ENCODE data around the gene B3GLCT.
"Not testable (repeated sequence)": the region's sequence is repeated elsewhere in the genome, so short reads cannot be mapped to it uniquely, and the experiment has no call there.

B3GLCT gene

DNA sequence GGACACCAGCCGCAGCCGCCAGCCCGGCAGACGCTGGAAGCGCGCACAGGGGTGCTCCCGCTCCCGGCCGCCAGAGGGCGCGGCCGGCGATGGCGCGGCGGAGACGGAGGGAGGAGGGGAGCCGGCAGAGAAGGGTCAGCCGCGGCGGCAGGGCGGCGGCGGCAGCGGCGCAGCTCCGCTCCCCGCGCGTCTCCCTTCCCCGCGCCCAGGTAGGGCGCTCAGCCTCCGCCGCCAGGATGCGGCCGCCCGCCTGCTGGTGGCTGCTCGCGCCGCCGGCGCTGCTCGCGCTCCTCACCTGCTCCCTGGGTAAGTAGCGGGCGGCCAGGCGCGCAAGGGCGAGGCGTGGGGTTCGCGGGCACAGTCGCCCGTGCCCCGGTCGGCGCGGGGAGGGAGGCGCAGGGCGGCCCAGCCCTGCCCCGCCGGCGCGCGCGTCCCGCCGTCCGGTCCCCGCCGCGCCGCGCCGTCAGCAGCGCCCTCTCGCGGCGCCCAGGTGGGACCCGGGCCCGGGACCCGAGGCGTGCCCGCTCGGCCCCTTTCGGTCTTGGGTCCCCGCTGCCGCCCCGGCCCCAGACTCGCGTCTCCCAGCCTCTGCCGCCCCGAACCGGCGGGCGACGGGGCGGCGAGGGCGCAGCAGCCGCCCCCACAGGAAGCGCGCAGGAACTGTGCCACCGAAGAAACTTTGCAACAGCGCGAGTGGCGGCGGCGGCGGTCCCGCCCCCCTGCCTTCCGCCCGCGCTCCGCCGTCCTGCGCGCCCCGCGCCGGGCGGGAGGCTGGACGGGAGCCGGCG, at the start of gene B3GLCT:
Gene B3GLCT (plus strand): TSS at position 127 of the 788 bp plus-strand sequence. CDS start 110 bp downstream, at position 237.
- peak; percentile 45 for DNase-seq (ENCODE audit: low read depth)

DNA sequence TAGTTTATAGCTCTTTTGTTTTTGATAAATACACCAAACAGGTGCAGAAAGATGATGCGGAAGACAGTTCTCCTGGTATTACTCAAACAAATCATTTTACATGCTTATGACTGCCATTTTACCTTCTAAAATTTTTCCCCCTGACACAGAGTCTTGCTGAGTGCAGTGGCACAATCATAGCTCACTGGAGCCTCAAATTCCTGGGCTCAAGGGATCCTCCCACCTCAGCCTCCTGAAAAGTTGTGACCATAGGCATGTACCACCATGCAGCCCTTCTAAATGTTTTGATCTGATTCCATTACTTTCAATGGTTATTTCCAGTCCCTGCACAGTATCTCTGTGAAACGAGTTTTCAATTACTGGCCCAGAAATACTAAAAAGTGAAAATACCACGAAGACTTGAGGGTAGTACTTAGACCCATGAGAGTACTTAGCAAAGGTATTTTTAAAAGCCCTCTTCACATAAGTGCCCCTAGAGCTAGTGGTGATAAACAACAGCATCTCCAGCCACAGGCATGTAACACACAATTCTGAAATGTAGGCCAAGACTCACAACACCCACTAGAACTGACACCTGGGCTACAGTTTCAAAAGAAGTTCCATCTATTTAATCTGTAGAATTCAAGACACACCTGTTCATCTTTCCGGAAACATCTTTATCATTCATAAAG, 49.3 kb upstream of the B3GLCT start:
- DNase-seq (ENCODE audit: low read depth): no peak

DNA sequence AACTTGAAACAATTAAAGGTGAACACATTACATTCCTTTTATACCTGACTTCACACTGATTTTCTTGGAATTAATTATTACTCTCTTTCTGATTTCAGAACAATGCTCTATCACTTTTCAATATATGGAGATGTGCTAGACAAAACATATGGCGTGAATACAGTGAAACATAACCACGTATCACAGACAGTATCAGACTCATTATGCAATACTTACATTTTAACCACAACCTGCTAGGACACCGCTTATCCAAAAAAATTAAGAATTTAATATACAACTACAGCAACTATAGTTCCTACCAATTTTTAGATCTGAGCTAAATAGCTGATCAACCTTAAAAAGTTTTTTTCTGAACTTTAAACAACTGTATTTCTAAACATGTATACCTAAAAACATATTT, 47.9 kb upstream of the B3GLCT start:
- no peak for DNase-seq (ENCODE audit: low read depth)

DNA sequence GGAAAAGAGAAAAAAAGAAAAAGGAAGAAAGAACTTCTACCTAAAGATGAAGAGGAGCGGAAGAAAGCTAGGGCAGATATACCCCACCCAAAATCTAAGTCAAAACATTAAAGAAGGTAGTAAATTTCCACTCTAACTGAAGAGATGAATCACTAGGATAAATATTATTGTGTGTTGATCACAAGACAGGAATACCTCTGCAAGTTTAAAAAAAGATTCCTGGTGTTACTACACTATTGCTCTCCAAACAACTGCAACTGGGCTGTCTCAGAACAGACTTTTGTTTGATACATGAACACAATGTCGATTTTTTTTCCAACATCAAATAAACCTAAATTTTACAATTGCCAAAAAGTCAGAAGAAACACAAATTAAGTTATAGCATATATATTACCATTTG, 44.8 kb upstream of the B3GLCT start:
- no peak for DNase-seq (ENCODE audit: low read depth)

DNA sequence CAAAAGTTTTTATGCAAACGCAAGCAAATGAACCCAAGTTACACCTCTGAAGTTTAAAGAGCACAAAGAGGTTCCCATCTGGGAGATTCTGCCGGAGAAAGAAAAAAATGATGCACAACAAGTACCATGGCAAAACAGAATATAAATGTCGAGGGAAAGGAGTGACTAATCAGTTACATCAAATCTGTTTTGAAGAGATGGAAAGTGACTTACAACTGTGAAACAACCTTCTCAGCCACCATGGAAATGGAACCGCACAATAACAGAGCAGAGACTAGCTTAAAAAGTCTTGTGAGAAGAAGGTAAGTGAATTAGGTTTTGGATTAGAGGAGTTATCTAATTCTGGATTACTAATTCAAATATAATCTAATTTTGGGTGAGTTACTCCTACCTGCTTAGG, 40.5 kb upstream of the B3GLCT start:
- DNase-seq (ENCODE audit: low read depth): no peak

DNA sequence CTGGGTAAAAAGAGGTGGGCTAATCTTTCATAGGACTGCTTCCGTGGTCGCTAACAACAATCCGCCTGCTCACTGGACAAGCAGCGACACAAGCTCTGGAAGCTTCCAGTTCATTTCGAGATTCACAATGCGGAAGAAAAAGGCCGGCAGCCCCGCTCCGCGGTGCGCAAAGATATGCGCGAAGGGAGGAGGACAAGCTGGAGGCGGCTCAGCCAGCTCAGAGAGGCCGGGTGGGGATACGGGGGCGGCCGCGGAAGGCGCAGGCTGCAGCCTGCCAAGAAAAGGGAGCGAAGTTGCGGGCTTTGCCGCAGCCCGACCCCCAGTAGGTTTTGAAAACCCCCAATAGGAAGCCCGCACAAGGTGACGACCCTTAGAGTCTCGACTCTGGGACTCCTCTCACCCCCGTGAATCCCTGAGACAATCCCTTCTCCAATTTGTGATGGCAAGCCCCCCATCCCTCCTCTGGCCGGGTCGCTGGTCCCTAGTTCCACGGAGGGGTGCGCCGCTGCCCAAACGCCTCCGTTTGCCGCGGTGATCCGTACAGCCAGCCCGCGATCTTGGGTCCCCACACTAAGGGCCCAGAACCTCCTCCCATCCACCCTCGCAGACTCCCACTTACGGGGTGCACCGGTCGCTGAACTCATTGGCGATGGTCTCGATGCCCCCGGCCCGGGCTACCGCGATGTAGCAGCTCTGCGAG, 38.8 kb upstream of the B3GLCT start:
- peak; percentile 37 for DNase-seq (ENCODE audit: low read depth)

DNA sequence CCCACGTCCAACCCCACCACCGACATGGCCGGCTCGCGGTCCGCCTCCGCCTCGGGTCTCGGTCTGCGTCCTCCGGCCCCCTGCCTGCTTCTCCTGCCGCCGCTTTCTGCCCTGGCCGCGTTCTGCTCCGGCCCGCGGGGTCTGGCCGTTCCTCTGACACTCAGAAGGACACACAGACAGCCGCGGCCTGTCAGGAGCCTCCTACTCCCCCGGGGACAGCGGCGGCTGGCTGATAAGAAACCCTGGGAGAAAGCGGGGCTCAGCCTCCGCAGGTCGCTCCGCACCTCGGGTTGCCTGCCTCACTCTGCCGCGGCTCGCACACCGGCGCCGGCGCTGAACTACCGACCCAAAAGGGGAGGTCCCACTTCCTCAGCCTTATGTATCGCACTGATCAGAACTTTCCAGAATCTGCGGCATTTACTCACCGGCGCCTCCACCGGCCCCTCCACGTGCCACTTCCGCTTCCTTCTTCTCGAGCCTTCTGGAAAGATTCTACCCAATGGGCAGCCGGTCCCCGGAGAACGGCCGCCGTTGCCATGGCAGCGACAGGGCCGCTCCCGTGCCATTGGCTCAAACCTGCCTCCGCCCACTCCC, 38.1 kb upstream of the B3GLCT start, which contains the start of gene HSPH1:
Gene HSPH1 (minus strand): TSS at position 348 of the 594 bp plus-strand sequence. CDS start 322 bp downstream, at position 26.
- DNase-seq (ENCODE audit: low read depth): peak; percentile 95

DNA sequence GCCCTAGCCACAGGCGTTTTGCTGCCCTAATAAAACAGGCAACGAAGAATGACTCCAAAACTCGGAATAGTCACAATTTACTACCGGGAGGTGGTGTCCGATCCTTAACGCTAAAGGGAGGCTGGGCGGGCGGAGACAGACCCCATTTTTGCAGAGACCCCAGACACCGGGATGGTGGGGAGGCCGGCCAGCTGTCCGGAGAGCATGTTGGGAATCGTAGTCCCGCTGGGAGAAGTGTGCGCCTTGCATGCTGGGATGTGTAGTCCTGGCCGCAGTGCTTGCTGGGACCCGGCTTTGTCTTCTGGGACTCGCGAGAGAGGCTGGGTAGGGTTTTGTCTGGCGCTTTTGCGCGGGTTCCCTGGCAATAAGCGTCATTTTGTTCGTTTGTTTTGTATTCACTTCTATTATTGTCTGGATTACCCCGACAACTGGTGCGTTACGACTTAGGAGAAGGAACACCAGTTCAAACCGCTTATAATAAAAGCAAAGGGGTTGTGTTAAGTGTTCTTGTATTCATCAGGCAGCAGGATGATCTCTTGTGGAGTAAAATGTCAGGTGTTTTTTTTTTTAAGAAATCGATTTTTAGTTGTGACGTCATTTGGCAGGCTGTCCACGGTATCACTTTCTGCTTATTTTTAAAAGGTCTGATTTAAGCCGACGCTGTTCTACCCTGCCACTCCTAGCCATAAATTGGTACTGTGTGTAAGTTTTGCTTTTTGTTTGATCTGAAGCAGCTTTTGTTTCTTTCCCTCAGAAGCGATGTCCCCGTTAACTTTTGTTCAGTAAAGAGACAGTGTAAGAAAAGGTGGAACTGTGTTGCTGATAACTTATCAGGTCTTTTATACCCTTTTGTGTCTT, 37.4 kb upstream of the B3GLCT start:
- DNase-seq (ENCODE audit: low read depth): peak; percentile 98

DNA sequence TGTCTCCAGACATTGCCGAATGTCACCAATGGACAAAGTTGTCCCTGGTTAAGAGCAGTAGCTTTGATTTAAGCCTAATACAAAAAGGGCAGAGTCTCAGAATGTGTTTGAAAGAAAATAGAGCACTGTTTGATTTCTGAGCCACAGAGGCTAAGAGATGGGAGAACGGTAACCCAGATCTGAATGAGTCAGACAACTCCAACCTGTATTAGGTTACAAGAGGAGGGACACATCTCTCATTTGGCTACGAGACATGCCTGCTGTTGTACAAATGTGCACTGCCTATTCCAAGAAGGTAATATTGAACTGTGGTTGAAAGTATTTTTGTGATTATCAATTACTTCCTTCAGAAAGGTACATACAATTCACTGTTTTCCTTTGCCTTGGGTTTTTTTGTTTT, 33.2 kb upstream of the B3GLCT start:
- no peak for DNase-seq (ENCODE audit: low read depth)

DNA sequence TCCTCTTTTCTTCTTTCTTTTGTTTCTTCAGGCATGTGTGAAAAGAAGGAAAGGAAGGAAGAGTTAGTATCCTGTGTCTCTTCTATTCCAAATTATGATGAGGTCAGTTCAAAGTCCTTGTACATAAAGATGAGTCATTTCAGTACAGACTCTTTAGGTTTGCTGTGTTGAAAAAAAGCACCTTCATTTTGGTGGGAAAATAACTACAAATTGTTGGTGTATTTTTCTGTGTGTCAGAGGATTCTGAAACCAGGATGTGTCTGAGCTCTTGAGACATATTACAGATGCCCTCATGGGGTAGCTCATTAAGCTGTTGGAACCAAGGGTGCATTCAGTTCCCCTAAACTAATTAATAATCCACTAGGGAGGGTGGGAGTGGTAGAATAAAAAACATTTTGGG, 32.3 kb upstream of the B3GLCT start:
- DNase-seq (ENCODE audit: low read depth): no peak

DNA sequence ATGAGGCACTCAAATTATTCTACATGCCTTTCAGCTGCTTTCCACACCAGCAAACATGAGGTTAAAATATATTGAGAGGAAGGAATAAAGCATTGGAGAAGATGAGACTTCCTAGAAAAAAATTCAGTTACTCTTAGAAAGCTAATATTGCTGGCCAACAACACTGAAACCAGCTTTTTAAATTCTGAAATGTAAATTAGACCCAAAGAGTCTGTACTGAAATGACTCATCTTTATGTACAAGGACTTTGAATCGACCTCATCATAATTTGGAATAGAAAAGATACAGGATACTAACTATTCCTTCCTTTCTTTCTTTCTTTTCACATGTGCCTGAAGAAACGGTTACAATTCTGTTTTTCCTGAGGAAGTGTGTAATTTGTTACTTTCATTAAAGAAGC, 31.6 kb upstream of the B3GLCT start:
- no peak for DNase-seq (ENCODE audit: low read depth)

DNA sequence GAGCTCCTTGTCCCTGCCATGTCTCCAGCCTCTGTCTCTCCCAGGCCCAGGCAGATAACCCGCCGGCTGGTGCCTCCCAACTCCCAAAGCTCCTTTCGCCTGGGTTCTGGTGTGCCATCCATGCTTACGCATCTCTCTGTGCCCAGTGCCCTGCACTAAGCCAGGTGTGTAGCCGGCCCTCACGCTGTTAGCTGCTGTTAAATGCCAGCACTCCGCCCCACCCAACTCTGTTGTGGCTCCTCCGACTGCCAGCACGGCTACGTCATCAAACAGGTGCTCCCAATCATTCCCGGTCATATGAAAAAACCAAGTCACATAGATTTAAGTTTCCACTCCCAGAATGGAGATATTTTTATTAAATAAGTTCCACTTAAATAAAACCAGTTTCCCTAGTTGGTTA, 31.0 kb upstream of the B3GLCT start:
- no peak for DNase-seq (ENCODE audit: low read depth)

DNA sequence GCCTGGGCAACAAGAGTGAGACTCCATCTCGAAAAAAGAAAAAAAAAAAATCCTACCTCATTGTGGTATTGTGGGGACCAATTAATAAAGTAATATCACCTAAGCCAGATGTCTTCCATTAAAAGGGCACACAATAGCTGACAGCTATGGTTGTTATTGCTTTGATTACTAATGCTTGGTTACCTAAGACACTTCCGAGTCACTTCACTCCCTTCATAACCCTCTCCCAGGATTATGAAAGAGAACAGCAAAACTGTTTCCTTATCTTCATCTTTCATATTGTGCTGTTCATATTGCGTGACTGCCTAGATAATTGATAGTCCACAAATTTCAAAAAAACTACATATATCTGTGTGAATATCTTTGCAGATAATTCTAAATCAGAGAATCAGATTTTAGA, 27.8 kb upstream of the B3GLCT start:
- no peak for DNase-seq (ENCODE audit: low read depth)

DNA sequence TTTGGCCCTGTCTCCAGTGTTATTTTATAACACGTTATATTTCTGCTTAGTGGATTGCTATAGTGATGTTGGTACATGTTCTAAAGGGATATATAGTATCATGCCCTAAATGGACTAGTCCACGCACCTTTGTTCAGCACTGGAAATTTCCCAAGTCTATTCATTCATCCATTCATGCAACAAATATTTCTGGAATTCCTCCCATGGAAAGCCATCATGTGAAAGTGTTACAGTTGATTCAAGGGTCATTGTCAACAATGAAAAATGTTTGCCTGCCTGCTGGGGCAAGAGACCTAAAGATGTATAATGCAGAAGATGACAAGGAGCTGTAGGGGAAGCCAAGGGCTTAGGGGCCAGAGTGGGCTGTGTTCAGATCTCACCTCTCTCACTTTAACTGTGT, 27.2 kb upstream of the B3GLCT start:
- DNase-seq (ENCODE audit: low read depth): peak; percentile 30

DNA sequence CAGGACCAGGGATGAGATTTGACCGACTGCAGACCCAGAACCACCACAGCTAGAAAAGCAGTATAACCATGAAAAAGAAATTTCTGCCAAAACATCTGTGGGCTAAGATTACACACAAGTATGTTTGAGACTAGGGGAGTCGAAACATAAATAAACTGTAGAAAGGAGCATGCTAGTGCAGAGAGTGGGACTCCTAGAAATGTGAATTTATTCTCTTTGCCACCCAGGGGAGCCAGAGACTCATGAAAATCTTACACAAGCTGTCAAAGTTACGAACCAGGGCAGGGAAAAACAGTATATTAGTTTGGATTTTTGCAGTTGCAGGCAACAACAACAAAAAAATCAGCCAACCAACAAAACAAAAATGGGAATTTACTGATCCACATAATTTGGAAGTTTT, 25.8 kb upstream of the B3GLCT start:
- DNase-seq (ENCODE audit: low read depth): no peak

DNA sequence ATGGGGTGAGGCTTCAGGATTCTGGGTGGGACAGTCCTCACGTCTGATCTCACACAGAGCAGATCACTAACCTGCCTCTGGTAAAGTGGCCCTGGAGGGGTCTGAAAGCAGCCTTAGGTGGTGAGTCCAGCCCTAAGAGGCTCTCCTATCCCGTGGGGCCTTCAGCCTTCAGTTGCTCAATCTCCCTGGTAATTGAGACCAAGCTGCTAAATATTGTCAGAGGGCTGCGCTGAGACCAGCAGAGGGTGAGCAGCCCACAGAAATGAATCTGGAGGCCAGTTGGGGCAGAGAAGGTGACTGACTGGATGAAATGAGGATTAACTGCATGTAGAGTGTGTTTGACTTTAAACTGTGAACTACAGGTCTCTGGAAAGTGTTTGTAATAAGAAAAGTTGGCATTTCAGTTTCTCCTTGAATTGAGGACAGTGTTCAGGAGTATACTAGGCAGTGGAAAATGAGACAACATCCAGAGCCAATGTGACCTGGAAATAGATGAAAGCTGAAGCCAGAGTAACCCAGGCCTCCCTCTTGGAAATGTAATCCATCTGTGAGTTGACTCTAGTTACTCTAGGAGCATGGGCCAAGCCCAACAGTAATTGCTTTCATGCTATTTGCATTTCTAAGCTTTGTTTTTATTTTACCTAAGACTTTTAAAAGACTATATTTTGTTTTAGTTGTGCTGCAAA, 23.8 kb upstream of the B3GLCT start:
- DNase-seq (ENCODE audit: low read depth): no peak

DNA sequence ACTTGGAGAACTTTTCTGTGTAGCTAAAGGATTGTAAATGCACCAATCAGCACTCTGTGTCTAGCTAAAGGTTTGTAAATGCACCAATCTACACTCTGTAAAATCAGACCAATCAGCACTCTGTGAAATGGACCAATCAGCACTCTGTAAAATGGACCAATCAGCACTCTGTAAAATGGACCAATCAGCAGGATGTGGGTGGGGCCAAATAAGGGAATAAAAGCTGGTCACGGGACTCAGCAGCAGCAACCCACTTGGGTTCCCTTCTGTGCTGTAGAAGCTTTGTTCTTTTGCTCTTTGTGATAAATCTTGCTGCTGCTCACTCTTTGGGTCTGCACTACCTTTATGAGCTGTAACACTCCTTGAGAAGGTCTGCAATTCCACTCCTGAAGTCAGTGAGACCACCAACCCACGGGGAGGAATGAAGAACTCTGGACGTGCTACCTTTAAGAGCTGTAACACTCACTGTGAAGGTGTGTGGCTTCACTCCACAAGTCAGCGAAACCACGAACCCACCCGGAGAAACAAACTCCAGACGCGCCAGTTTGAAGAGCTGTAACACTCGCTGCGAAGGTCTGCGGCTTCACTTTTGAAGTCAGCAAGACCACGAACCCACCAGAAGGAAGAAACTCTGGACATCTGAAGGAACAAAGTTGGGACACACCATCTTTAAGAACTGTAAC, 21.8 kb upstream of the B3GLCT start:
- DNase-seq (ENCODE audit: low read depth): not testable (repeated sequence)

DNA sequence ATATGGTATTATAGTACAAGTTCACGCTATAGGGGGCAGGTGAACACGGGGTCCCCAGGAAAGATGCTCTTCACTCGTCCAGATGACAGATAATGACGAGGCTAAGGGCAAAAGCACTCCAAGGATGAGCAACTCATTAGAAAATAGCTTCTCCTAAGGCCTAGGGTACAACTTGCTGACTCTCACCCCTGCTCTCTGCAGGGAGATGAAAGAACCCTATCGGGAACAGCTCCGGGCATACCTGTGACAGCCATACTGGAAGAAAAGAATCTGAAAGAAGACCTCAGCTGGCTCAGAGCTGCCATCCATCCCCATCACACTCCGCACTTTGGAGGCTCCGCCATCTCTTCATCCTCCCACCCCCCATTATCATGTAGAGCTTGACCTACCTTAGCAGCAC, 20.5 kb upstream of the B3GLCT start:
- no peak for DNase-seq (ENCODE audit: low read depth)

DNA sequence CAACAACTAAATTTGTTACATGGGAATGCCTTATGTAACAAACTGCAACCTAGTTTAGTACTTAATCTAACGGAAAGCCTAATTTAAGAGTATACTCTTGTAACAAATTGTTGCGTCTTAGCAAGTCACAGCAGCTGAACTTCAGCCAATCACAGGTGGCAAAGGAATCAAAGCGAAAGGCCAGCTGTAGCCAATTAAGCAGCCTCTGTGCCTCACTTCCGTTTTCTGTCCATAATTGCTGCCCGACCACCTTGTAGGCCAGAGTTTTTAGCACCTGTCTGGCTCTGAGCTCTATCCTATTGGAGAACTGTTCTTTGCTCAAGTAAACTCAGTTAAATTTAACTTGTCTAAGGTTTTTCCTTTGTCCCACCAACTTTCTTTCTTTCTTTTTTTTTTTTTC, 20.0 kb upstream of the B3GLCT start:
- DNase-seq (ENCODE audit: low read depth): no peak

DNA sequence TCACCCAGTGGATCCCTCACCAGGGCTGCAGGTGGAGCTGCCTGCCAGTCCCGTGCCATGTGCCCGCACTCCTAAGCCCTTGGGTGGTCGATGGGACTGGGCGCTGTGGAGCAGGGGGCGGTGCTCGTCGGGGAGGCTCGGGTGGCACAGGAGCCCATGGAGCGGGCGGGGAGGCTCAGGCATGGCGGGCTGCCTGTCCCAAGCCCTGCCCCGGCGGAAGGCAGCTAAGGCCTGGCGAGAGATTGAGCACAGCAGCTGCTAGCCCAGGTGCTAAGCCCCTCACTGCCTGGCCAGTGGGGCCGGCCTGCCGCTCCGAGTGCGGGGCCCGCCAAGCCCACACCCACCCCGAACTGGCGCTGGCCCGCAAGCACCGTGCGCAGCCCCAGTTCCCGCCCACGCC, 16.8 kb upstream of the B3GLCT start:
- DNase-seq (ENCODE audit: low read depth): no peak

Measured in fibroblast of the conjunctiva (primary cell).